Cardiac fibroblast (primary cell): ENCODE results near the gene FBXO44.

Source experiments
- DNase-seq, 2 donors: peaks; one replicate each; pipeline versions ENCODE4 v3.0.0 to v3.0.0-alpha.2; 2010; ENCODE audit warnings: low read depth in 2 of 2
- H3K4me3 ChIP-seq, 2 donors: replicated peaks in 1 of 2; 1 replicate in 1 of 2; 2 replicates in 1 of 2; pipeline ENCODE4 v1.5.1; 2011; ENCODE audit warnings: low read depth in 2 of 2, low read length in 2 of 2, mild to moderate bottlenecking in 2 of 2, moderate library complexity in 1 of 2
- TF ChIP-seq, protein P1 (sequence below): IDR thresholded peaks from one replicate; pipeline ENCODE4 v1.5.1; 2011; ENCODE audit warnings: low read depth, mild to moderate bottlenecking, low read length, inconsistent platforms

FBXO44 gene

DNA sequence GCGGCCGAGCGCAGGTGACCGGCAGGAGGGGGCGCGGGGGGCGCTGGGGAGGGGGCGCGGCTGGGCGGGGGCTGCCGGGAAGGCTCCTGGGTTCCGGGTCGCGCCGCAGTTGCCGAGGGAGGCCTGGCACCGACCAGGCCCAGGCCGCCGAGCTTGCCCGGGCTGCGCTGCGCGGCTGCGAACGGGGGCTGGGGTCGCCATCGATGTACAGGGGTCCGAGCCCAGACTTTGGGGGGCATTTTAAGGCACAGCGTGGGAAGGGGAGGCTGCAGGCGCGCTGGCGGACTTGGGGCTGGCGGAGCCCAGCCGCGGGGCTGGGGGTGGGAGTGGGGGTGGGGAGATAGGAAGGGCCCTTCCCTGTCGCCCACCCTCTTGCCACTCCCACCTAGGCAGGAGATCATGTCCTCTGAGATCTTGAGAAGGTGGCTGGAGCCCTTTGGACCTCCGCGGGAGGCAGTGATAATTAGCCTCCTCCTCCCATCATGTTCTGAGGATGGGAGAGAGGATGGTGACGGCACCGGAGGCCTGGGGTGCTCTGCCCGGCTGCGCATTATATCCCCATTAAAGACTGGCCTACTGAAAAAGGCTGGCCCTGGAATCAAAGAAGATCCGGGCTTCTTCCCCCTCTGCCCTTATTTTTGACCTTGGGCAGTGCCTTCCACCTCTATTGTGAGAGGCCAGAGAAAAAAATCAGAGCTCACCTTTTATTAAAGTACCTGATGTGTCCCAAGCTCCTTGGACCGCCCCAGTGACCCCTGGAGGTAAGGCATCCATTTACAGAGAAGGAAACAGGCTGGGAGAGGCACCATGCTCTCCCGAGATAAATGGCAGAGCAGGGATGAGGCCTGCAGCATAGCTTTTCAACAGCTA is 497 bp downstream of the FBXO44 start:
- TF ChIP-seq, protein P1, sequence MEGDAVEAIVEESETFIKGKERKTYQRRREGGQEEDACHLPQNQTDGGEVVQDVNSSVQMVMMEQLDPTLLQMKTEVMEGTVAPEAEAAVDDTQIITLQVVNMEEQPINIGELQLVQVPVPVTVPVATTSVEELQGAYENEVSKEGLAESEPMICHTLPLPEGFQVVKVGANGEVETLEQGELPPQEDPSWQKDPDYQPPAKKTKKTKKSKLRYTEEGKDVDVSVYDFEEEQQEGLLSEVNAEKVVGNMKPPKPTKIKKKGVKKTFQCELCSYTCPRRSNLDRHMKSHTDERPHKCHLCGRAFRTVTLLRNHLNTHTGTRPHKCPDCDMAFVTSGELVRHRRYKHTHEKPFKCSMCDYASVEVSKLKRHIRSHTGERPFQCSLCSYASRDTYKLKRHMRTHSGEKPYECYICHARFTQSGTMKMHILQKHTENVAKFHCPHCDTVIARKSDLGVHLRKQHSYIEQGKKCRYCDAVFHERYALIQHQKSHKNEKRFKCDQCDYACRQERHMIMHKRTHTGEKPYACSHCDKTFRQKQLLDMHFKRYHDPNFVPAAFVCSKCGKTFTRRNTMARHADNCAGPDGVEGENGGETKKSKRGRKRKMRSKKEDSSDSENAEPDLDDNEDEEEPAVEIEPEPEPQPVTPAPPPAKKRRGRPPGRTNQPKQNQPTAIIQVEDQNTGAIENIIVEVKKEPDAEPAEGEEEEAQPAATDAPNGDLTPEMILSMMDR: no peak
- DNase-seq: no peak
- peak overlapping the region; percentile 56 to 59 for H3K4me3 ChIP-seq

DNA sequence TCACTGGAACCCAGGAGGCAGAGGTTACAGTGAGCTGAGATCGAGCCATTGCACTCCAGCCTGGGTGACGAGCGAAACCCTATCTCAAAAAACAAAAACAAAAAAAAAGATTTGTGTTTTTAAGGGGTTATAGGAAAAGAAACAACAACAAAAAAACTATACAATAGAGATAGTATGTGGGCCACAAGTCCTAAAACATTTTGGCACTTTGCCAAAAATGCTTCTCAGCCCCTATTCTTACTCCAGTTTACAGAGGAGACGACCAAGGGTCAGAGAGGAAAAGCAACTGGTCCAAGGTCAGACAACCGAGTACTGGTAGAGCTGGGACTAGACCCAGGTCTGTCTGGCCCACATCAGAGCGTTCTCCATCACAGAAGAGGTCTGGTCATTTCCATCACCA is 3.0 kb downstream of the FBXO44 start:
- H3K4me3 ChIP-seq: no peak overlapping the region
- no peak for DNase-seq
- TF ChIP-seq, protein P1: no peak

DNA sequence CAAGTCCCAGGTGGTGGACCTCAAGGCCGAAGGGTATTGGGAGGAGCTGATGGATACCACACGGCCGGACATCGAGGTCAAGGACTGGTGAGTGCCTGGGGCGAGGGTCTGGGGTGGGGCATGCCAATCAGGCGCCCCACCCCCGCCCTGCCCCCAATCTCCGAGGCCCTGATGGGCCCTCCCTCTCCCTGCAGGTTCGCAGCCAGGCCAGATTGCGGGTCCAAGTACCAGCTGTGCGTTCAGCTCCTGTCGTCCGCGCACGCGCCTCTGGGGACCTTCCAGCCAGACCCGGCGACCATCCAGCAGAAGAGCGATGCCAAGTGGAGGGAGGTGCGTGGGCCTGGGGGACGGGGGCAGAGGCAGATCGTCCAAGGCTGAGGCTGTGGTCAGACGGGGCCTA is 3.9 kb downstream of the FBXO44 start:
- H3K4me3 ChIP-seq: no peak overlapping the region
- DNase-seq: no peak

DNA sequence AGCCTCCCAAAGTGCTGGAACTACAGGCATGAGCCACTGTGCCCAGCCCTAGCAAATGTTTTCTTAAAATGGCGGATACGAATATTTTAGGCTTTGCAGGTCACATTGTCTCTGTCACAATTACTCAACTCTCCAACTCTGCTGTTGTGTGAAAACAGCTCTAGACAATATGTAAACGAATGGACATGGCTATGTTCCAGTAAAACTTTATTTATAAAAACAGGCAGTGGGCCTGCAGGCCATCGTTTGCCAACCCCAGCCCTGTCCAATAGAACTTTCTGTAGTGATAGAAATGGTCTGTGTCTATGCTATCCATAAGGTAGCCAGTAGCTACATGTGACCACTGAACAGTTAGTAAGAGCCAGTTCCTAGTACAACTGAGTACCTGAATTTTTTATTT is 5.1 kb downstream of the FBXO44 start:
- DNase-seq: no peak
- H3K4me3 ChIP-seq: no peak overlapping the region
- TF ChIP-seq, protein P1: no peak

More for the DNA sequence above, 3.9 kb downstream of the FBXO44 start:
- TF ChIP-seq, protein P1: no peak

DNA sequence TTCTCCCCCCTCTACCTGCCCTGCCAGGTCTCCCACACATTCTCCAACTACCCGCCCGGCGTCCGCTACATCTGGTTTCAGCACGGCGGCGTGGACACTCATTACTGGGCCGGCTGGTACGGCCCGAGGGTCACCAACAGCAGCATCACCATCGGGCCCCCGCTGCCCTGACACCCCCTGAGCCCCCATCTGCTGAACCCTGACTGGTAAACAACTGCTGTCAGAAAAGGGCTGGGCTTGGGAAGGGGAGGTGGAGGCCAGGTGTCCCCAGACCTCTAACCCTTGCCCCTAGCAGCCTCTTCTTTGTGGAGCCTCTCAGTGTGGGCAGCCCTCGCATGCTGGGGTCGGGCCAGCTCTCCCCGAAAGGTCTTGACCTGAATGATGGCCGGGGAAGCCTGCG is 6.4 kb downstream of the FBXO44 start:
- TF ChIP-seq, protein P1: no peak
- no peak overlapping the region for H3K4me3 ChIP-seq
- no peak for DNase-seq

DNA sequence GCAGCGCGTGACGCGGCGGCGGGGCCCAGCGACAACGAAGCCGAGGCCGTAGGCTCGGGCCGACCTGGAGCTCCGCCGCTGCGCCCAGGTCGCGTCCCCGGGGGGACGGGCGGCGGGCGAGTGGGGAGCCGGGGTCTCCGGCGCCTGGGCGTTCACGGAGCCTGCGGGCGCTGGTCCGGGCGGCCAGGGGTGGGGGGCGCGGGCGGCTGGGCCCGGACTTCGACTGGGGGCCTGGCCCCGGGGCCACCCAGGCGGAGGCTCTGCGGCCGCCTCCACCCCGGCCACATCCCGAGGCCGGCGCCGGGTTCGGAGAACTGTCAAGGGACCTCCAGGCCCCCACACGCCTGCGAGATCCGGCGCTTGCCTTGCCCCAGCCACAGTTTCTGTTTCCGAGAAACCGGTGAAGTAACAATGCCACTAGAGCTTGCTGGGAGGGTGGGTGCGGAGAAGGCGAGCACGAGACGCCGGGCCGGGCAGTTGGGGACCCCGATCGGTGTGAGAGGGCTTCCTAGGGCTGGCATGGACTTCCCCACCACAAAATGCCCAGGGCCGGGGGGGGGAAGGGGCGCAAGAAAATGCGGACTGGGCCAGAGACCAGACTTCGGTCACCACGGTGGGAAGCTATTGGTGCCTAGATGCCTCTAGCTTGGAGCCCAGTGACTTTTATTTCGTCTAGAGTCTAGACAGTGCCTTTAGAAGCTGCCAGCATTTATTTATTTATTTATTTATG is 9.8 kb downstream of the FBXO44 start:
- TF ChIP-seq, protein P1: no peak
- peak overlapping the region; percentile 41 to 45 for H3K4me3 ChIP-seq
- DNase-seq: peak; percentile 22 to 40
